Trophoblast cell (in vitro differentiated cells and primary cell): Measurements from ENCODE around the gene WTAP.

Source experiments
- DNase-seq, 2 donors: peaks; one replicate each; pipeline ENCODE4 v3.0.0-alpha.2; 2016
- H2AFZ ChIP-seq: 2 replicates; pipeline ENCODE4 v1.6.1; 2013; ENCODE audit warnings: low read length, moderate library complexity, mild to moderate bottlenecking; ENCODE audit not compliant: insufficient read depth, poor library complexity
- H2AK5ac ChIP-seq: 2 replicates; pipeline ENCODE4 v1.6.1; 2013; ENCODE audit warnings: mild to moderate bottlenecking, low read length
- H2BK120ac ChIP-seq: 2 replicates; pipeline ENCODE4 v1.6.1; 2013; ENCODE audit warnings: low read length, mild to moderate bottlenecking, moderate library complexity; ENCODE audit not compliant: insufficient read depth, poor library complexity
- H2BK12ac ChIP-seq: 2 replicates; pipeline ENCODE4 v1.6.1; 2013; ENCODE audit warnings: mild to moderate bottlenecking, low read length, moderate library complexity
- H2BK5ac ChIP-seq: 2 replicates; pipeline ENCODE4 v1.6.1; 2013; ENCODE audit warnings: low read length, low read depth, moderate library complexity, mild to moderate bottlenecking; ENCODE audit not compliant: poor library complexity
- H3K14ac ChIP-seq: 2 replicates; pipeline ENCODE4 v1.6.1; 2013; ENCODE audit warnings: mild to moderate bottlenecking, low read length
- H3K18ac ChIP-seq: 2 replicates; pipeline ENCODE4 v1.6.1; 2013; ENCODE audit warnings: mild to moderate bottlenecking, low read length
- H3K23ac ChIP-seq: 2 replicates; pipeline ENCODE4 v1.6.1; 2013; ENCODE audit warnings: low read length
- H3K27ac ChIP-seq: 2 replicates; pipeline ENCODE4 v1.5.1; 2013; ENCODE audit warnings: low read depth, mild to moderate bottlenecking, inconsistent platforms, low read length, moderate library complexity
- H3K27me3 ChIP-seq: 2 replicates; pipeline ENCODE4 v1.6.1; 2013; ENCODE audit warnings: inconsistent platforms, mild to moderate bottlenecking, low read length, moderate library complexity; ENCODE audit not compliant: insufficient read depth
- H3K36me3 ChIP-seq, 2 experiments: 1 replicate in 1 of 2; 2 replicates in 1 of 2; pipeline ENCODE4 v1.6.1; 2013; ENCODE audit warnings: low read length in 2 of 2, mild to moderate bottlenecking in 2 of 2, moderate library complexity in 1 of 2; ENCODE audit not compliant: insufficient read depth in 2 of 2, control insufficient read depth in 1 of 2
- H3K4ac ChIP-seq: 2 replicates; pipeline ENCODE4 v1.6.1; 2013; ENCODE audit warnings: low read depth, mild to moderate bottlenecking, low read length, moderate library complexity
- H3K4me1 ChIP-seq, 2 experiments: 1 replicate in 1 of 2; 2 replicates in 1 of 2; pipeline ENCODE4 v1.6.1; 2013; ENCODE audit warnings: low read length in 2 of 2, mild to moderate bottlenecking in 2 of 2, moderate library complexity in 1 of 2; ENCODE audit not compliant: insufficient read depth in 2 of 2, control insufficient read depth in 1 of 2
- H3K4me2 ChIP-seq: 2 replicates; pipeline ENCODE4 v1.6.1; 2013; ENCODE audit warnings: inconsistent platforms, mild to moderate bottlenecking, low read length, moderate library complexity
- H3K4me3 ChIP-seq: 2 replicates; pipeline ENCODE4 v1.5.1; 2013; ENCODE audit warnings: mild to moderate bottlenecking, low read depth, low read length, inconsistent platforms
- H3K79me1 ChIP-seq: one replicate; pipeline ENCODE4 v1.6.1; 2013; ENCODE audit warnings: low read length
- H3K79me2 ChIP-seq: 2 replicates; pipeline ENCODE4 v1.6.1; 2013; ENCODE audit warnings: low read length, mild to moderate bottlenecking; ENCODE audit not compliant: control insufficient read depth, insufficient read depth, poor library complexity
- H3K9ac ChIP-seq: 2 replicates; pipeline ENCODE4 v1.6.1; 2013; ENCODE audit warnings: mild to moderate bottlenecking, low read length
- H3K9me3 ChIP-seq: 2 replicates; pipeline ENCODE4 v1.6.1; 2013; ENCODE audit warnings: low read depth, mild to moderate bottlenecking, control low read depth, inconsistent platforms, low read length; ENCODE audit not compliant: insufficient read depth
- H4K12ac ChIP-seq: 2 replicates; pipeline ENCODE4 v1.6.1; 2013; ENCODE audit warnings: low read depth, mild to moderate bottlenecking, low read length, moderate library complexity
- H4K8ac ChIP-seq: 2 replicates; pipeline ENCODE4 v1.6.1; 2013; ENCODE audit warnings: low read depth, mild to moderate bottlenecking, low read length, moderate library complexity
- H4K91ac ChIP-seq: one replicate; pipeline ENCODE4 v1.6.1; 2013; ENCODE audit warnings: low read depth, mild to moderate bottlenecking, low read length, moderate library complexity
- WGBS: extraction: QIAGEN DNeasy Blood & Tissue Kit; methylation state at CpG from one replicate; pipeline ENCODE4 v1.1.7; 2013; ENCODE audit warnings: missing lambda C conversion rate; ENCODE audit not compliant: insufficient read length, insufficient coverage; ENCODE audit errors: extremely low coverage; 5-methylcytosine and 5-hydroxymethylcytosine counted together

The WTAP gene

GRCh38 chr6:159715605-159716004 is 11.7 kb upstream of the WTAP start:
- H3K27me3 ChIP-seq: no peaks in the 10 kb centered on the region
- H3K79me1 ChIP-seq: no peaks in the 10 kb centered on the region
- H3K14ac ChIP-seq: no peak overlapping the region
- H3K18ac ChIP-seq: no peak overlapping the region
- no peak overlapping the region for H3K9ac ChIP-seq
- no peak for DNase-seq
- no peak overlapping the region for H3K27ac ChIP-seq
- no peaks in the 10 kb centered on the region for H3K36me3 ChIP-seq
- no peak overlapping the region for H4K12ac ChIP-seq
- no peaks in the 10 kb centered on the region for H3K9me3 ChIP-seq
- no peak overlapping the region for H3K23ac ChIP-seq
- no peak overlapping the region for H3K4ac ChIP-seq
- H3K4me2 ChIP-seq: no peak overlapping the region
- H2BK5ac ChIP-seq: no peak overlapping the region
- H4K91ac ChIP-seq: no peak overlapping the region
- H4K8ac ChIP-seq: no peak overlapping the region
- no CpG with 5 or more reads among the region's 3 CpGs for WGBS
- H2BK12ac ChIP-seq: no peak overlapping the region
- H2AFZ ChIP-seq: no peak overlapping the region
- no peak overlapping the region for H3K4me3 ChIP-seq
- H3K4me1 ChIP-seq: no peaks in the 10 kb centered on the region
- no peak overlapping the region for H2AK5ac ChIP-seq
- H3K79me2 ChIP-seq: no peaks in the 10 kb centered on the region
- H2BK120ac ChIP-seq: no peak overlapping the region

DNA sequence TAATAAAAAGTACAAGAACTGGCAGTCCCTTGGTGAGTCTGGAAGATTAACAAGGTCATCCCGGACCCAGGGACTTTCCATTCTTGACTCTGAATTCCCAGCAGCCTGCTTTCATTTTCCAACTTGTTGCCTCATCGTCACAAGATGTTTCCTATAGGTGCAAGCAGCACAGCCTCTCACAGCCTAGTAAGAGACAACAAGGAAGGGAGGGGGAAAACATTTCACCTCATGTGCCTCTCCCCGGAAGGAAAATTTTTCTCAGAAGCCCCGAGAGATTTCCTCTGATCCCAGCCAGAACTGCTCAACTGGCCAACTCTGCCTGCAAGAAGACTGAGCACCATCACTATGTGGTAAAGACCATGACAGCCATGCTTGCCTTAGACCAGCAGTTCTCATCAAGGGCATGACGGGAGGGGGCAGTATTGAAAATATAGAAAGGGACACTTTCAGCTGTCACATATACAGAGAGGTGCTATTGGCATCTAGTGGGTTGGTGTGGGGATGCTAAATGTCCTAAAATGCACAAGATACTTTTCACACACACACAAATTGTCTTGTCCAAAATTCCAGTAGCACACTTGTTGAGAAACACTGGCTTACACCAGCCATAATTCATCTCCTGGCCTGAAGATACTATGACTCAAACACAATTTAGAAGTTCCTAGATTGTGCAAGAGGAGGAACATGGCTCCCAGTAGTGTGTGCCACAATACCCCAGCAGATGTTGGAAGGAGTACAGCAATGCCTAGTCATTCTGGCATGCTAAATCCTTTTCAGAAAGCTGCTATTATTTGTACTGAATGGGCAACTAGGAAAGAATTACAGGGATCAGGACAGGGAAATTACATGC is 10.8 kb upstream of the WTAP start:
- Histone ChIP-seq H3K9me3 (no peaks in the 10 kb centered on the region), H3K4me1 (no peaks in the 10 kb centered on the region)

DNA sequence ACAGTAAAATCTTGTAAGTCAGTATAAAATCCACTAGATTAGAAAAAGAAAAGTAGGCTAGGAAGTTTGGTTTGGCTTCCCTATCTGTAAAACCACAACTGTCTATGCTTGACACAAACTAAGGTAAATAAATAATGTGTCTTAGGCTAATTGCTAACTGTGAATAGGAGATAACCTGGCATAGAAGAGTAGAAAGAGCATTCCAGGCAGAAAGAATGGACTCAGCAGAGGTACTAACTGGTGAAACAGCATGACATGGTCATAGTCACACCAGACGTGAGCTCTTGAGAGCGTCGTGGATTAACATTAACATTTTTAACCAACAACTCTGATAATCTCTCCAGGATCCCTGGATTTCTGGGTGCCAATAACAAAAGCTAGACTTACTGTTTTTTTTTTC is 8.7 kb upstream of the WTAP start:
- no peak overlapping the region for H3K9ac ChIP-seq
- no peak overlapping the region for H3K4me3 ChIP-seq
- no peaks in the 10 kb centered on the region for H3K27me3 ChIP-seq
- H4K8ac ChIP-seq: no peak overlapping the region
- no peak for DNase-seq
- H2BK12ac ChIP-seq: no peak overlapping the region
- H3K14ac ChIP-seq: no peak overlapping the region
- no peak overlapping the region for H3K4ac ChIP-seq
- no peak overlapping the region for H4K91ac ChIP-seq
- no peak overlapping the region for H3K27ac ChIP-seq
- H2AFZ ChIP-seq: no peak overlapping the region
- no peak overlapping the region for H2BK5ac ChIP-seq
- H3K79me2 ChIP-seq: no peaks in the 10 kb centered on the region
- H4K12ac ChIP-seq: no peak overlapping the region
- no CpG with 5 or more reads among the region's 3 CpGs for WGBS
- H3K36me3 ChIP-seq: no peaks in the 10 kb centered on the region
- H3K18ac ChIP-seq: no peak overlapping the region
- H3K23ac ChIP-seq: no peak overlapping the region
- no peaks in the 10 kb centered on the region for H3K9me3 ChIP-seq
- H3K79me1 ChIP-seq: no peaks in the 10 kb centered on the region
- no peak overlapping the region for H2AK5ac ChIP-seq
- H3K4me2 ChIP-seq: no peak overlapping the region
- H3K4me1 ChIP-seq: no peaks in the 10 kb centered on the region
- no peak overlapping the region for H2BK120ac ChIP-seq

More for the DNA sequence above, 10.8 kb upstream of the WTAP start:
- Histone ChIP-seq H3K79me2 (no peaks in the 10 kb centered on the region), H3K23ac (peak overlapping the region; percentile 62), H2BK12ac (no peak overlapping the region), H3K4me3 (no peak overlapping the region), H3K4ac (no peak overlapping the region), H2BK5ac (no peak overlapping the region), H3K36me3 (no peaks in the 10 kb centered on the region), H3K18ac (no peak overlapping the region), H3K27ac (no peak overlapping the region), H3K27me3 (no peaks in the 10 kb centered on the region), H2BK120ac (no peak overlapping the region), H3K9ac (no peak overlapping the region), H2AFZ (no peak overlapping the region), H3K14ac (no peak overlapping the region), H2AK5ac (no peak overlapping the region), H3K79me1 (no peaks in the 10 kb centered on the region), H4K8ac (no peak overlapping the region), H3K4me2 (no peak overlapping the region), H4K91ac (no peak overlapping the region), H4K12ac (no peak overlapping the region)
- WGBS: no CpG with 5 or more reads among the region's 5 CpGs
- peak; percentile 68 to 89 for DNase-seq

DNA sequence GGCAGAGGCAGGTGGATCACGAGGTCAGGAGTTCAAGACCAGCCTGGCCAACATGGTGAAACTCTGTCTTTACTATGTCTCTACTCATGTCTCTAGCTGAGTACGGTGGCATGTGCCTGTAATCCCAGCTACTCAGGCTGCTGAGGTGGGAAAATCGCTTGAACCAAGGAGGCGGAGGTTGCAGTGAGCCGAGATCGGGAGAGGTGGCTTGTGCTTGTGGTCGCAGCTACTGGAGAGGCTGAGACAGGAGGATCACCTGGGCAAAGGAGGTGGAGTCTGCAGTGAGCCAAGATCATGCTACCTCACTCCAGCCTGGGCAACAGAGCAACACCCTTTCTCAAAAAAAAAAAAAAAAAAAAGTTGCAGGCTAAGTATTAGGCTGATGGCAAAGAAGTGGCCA is 8.0 kb upstream of the WTAP start:
- Histone ChIP-seq H2BK5ac (no peak overlapping the region), H2AFZ (no peak overlapping the region), H3K14ac (no peak overlapping the region), H4K91ac (no peak overlapping the region), H2BK12ac (no peak overlapping the region), H3K9me3 (no peaks in the 10 kb centered on the region), H4K8ac (no peak overlapping the region), H3K4me2 (no peak overlapping the region), H2BK120ac (no peak overlapping the region), H3K79me1 (no peaks in the 10 kb centered on the region), H3K18ac (no peak overlapping the region), H3K4me1 (no peaks in the 10 kb centered on the region), H3K4me3 (no peak overlapping the region), H2AK5ac (no peak overlapping the region), H3K9ac (no peak overlapping the region), H3K4ac (no peak overlapping the region), H3K27ac (no peak overlapping the region), H3K79me2 (no peaks in the 10 kb centered on the region), H4K12ac (no peak overlapping the region), H3K27me3 (no peaks in the 10 kb centered on the region), H3K36me3 (peaks cover 0 to under 1% of the 10 kb centered on the region in 2 experiments), H3K23ac (no peak overlapping the region)
- DNase-seq: no peak
- WGBS: no CpG with 5 or more reads among the region's 7 CpGs
